ENCODE data around the gene TAS1R1.

TAS1R1 gene

DNA sequence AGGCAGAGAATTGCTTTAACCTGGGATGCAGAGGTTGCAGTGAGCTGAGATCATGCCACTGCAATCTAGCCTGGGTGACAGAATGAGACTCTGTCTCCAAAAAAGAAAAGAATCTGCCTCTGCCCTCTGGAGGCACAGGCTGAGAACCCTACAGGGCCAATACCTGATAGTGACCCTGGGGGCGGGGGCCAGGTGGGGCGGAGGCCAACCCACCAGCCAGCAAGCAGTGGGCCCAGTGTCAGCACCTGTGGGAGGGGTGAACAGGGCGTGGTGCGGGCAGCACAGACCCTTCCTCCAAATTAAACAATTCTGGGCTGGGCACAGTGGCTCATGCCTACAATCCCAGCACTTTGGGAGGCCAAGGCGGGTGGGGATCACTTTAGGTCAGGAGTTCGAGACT is 44.6 kb upstream of the TAS1R1 start:
- Histone ChIP-seq H3K9me3 (ENCODE audit: control insufficient read depth, low read length) (no peaks in the 10 kb centered on the region), H3K27me3 (replicated peaks; ENCODE audit: control insufficient read depth, insufficient read depth, low read length, poor library complexity, severe bottlenecking) (no peaks in the 10 kb centered on the region), H3K27ac (ENCODE audit: insufficient read depth, low read length, poor library complexity, severe bottlenecking) (no peak overlapping the region), H3K36me3 (ENCODE audit: control insufficient read depth, insufficient read depth, low read length) (no peaks in the 10 kb centered on the region), H3K4me3 (ENCODE audit: insufficient read depth, low read depth, low read length, poor library complexity, severe bottlenecking) (no peak overlapping the region), H3K4me1 (ENCODE audit: control insufficient read depth, insufficient read depth, low read length, poor library complexity, severe bottlenecking) (no peaks in the 10 kb centered on the region)
- DNase-seq = no peak

DNA sequence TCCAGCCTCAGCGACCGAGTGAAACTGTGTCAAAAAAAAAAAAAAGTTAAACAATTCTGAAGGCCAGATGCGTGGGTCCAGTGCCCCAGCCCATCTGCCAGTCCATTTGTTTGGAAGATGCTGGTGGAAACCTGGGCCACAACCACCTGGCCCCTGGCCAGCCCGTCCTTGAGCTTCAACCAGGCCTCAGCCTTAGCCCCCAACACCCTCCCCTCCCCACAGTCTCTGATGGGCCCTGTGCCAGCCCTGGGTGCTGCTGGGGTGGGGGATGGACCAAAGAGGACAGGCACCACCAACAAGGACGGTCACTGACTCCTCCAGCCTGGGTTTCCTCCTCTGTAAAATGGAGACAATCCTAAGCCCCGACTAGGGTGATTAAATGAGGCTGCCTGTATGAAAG is 44.1 kb upstream of the TAS1R1 start:
- H3K36me3 ChIP-seq (ENCODE audit: control insufficient read depth, insufficient read depth, low read length) = no peaks in the 10 kb centered on the region
- no peak overlapping the region for H3K4me3 ChIP-seq (ENCODE audit: insufficient read depth, low read depth, low read length, poor library complexity, severe bottlenecking)
- no peaks in the 10 kb centered on the region for H3K9me3 ChIP-seq (ENCODE audit: control insufficient read depth, low read length)
- H3K27me3 ChIP-seq (replicated peaks; ENCODE audit: control insufficient read depth, insufficient read depth, low read length, poor library complexity, severe bottlenecking) = no peaks in the 10 kb centered on the region
- DNase-seq = no peak
- no peak overlapping the region for H3K27ac ChIP-seq (ENCODE audit: insufficient read depth, low read length, poor library complexity, severe bottlenecking)
- H3K4me1 ChIP-seq (ENCODE audit: control insufficient read depth, insufficient read depth, low read length, poor library complexity, severe bottlenecking) = no peaks in the 10 kb centered on the region

DNA sequence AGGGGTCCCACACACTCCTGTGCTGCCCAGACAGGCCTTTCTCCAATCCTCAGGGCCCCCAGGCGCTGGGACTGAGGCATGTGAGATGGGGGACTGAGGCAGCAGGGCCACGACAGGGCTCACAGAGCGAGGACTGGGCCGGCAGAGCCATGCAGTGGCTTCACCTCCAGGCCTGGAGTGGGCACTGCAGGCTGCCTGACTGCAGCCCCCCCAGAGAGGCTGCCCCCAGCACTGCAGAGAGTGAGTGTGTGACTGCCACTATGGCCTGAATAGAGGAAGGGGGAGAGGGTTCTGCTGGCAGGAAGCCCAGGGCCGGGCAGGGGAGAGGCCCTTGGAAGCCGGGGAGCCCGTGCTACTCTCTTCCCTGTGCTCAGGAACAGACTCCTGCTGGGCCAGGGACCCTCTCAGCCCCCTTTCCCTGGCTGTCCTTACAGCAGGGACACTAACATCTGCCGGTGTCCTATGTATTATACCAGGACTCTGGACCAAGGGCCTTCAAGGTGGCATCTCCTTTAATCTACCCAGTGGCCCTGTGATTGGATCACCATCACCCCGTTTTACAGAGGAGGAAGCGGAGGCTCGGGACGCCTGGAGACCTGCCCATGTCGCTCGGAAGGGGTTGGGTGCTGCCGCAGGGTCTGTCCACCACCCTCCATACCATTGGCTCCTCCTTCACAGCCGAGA is 43.4 kb upstream of the TAS1R1 start:
- H3K4me1 ChIP-seq (ENCODE audit: control insufficient read depth, insufficient read depth, low read length, poor library complexity, severe bottlenecking) = no peaks in the 10 kb centered on the region
- no peak for DNase-seq
- no peaks in the 10 kb centered on the region for H3K9me3 ChIP-seq (ENCODE audit: control insufficient read depth, low read length)
- H3K27ac ChIP-seq (ENCODE audit: insufficient read depth, low read length, poor library complexity, severe bottlenecking) = no peak overlapping the region
- no peaks in the 10 kb centered on the region for H3K27me3 ChIP-seq (replicated peaks; ENCODE audit: control insufficient read depth, insufficient read depth, low read length, poor library complexity, severe bottlenecking)
- H3K36me3 ChIP-seq (ENCODE audit: control insufficient read depth, insufficient read depth, low read length) = no peaks in the 10 kb centered on the region
- H3K4me3 ChIP-seq (ENCODE audit: insufficient read depth, low read depth, low read length, poor library complexity, severe bottlenecking) = no peak overlapping the region

GRCh38 chr1:6512245-6512907 is 42.7 kb upstream of the TAS1R1 start:
- Histone ChIP-seq H3K27ac (ENCODE audit: insufficient read depth, low read length, poor library complexity, severe bottlenecking) (no peak overlapping the region), H3K27me3 (replicated peaks; ENCODE audit: control insufficient read depth, insufficient read depth, low read length, poor library complexity, severe bottlenecking) (no peaks in the 10 kb centered on the region)

GRCh38 chr1:6512908-6513280 is 42.2 kb upstream of the TAS1R1 start:
- H3K27me3 ChIP-seq (replicated peaks; ENCODE audit: control insufficient read depth, insufficient read depth, low read length, poor library complexity, severe bottlenecking) = no peaks in the 10 kb centered on the region
- no peaks in the 10 kb centered on the region for H3K9me3 ChIP-seq (ENCODE audit: control insufficient read depth, low read length)
- DNase-seq = no peak
- H3K4me3 ChIP-seq (ENCODE audit: insufficient read depth, low read depth, low read length, poor library complexity, severe bottlenecking) = no peak overlapping the region
- H3K27ac ChIP-seq (ENCODE audit: insufficient read depth, low read length, poor library complexity, severe bottlenecking) = no peak overlapping the region
- no peaks in the 10 kb centered on the region for H3K36me3 ChIP-seq (ENCODE audit: control insufficient read depth, insufficient read depth, low read length)
- H3K4me1 ChIP-seq (ENCODE audit: control insufficient read depth, insufficient read depth, low read length, poor library complexity, severe bottlenecking) = no peaks in the 10 kb centered on the region

More at GRCh38 chr1:6512245-6512907, 42.7 kb upstream of the TAS1R1 start:
- Histone ChIP-seq H3K9me3 (ENCODE audit: control insufficient read depth, low read length) (no peaks in the 10 kb centered on the region), H3K4me1 (ENCODE audit: control insufficient read depth, insufficient read depth, low read length, poor library complexity, severe bottlenecking) (no peaks in the 10 kb centered on the region), H3K36me3 (ENCODE audit: control insufficient read depth, insufficient read depth, low read length) (no peaks in the 10 kb centered on the region), H3K4me3 (ENCODE audit: insufficient read depth, low read depth, low read length, poor library complexity, severe bottlenecking) (no peak overlapping the region)
- DNase-seq = no peak

GRCh38 chr1:6513320-6513801 is 41.7 kb upstream of the TAS1R1 start:
- Histone ChIP-seq H3K4me3 (ENCODE audit: insufficient read depth, low read depth, low read length, poor library complexity, severe bottlenecking) (no peak overlapping the region), H3K4me1 (ENCODE audit: control insufficient read depth, insufficient read depth, low read length, poor library complexity, severe bottlenecking) (no peaks in the 10 kb centered on the region), H3K27me3 (replicated peaks; ENCODE audit: control insufficient read depth, insufficient read depth, low read length, poor library complexity, severe bottlenecking) (no peaks in the 10 kb centered on the region), H3K27ac (ENCODE audit: insufficient read depth, low read length, poor library complexity, severe bottlenecking) (no peak overlapping the region), H3K36me3 (ENCODE audit: control insufficient read depth, insufficient read depth, low read length) (no peaks in the 10 kb centered on the region), H3K9me3 (ENCODE audit: control insufficient read depth, low read length) (no peaks in the 10 kb centered on the region)
- DNase-seq = no peak

GRCh38 chr1:6515771-6516170 is 39.3 kb upstream of the TAS1R1 start:
- Histone ChIP-seq H3K27ac (ENCODE audit: insufficient read depth, low read length, poor library complexity, severe bottlenecking) (no peak overlapping the region), H3K36me3 (ENCODE audit: control insufficient read depth, insufficient read depth, low read length) (no peaks in the 10 kb centered on the region), H3K9me3 (ENCODE audit: control insufficient read depth, low read length) (no peaks in the 10 kb centered on the region), H3K27me3 (replicated peaks; ENCODE audit: control insufficient read depth, insufficient read depth, low read length, poor library complexity, severe bottlenecking) (no peaks in the 10 kb centered on the region), H3K4me1 (ENCODE audit: control insufficient read depth, insufficient read depth, low read length, poor library complexity, severe bottlenecking) (no peaks in the 10 kb centered on the region), H3K4me3 (ENCODE audit: insufficient read depth, low read depth, low read length, poor library complexity, severe bottlenecking) (no peak overlapping the region)
- DNase-seq = no peak

- Histone ChIP-seq H3K27me3 (replicated peaks; ENCODE audit: control insufficient read depth, insufficient read depth, low read length, poor library complexity, severe bottlenecking) (no peaks in the 10 kb centered on the region), H3K36me3 (ENCODE audit: control insufficient read depth, insufficient read depth, low read length) (no peaks in the 10 kb centered on the region), H3K4me3 (ENCODE audit: insufficient read depth, low read depth, low read length, poor library complexity, severe bottlenecking) (no peak overlapping the region), H3K4me1 (ENCODE audit: control insufficient read depth, insufficient read depth, low read length, poor library complexity, severe bottlenecking) (no peaks in the 10 kb centered on the region), H3K9me3 (ENCODE audit: control insufficient read depth, low read length) (no peaks in the 10 kb centered on the region), H3K27ac (ENCODE audit: insufficient read depth, low read length, poor library complexity, severe bottlenecking) (no peak overlapping the region)
- DNase-seq = no peak
These were observed 37.7 kb upstream of the TAS1R1 start for GRCh38 chr1:6517435-6517851.

GRCh38 chr1:6519491-6519934 is 35.6 kb upstream of the TAS1R1 start:
- H3K27me3 ChIP-seq (replicated peaks; ENCODE audit: control insufficient read depth, insufficient read depth, low read length, poor library complexity, severe bottlenecking) = no peaks in the 10 kb centered on the region
- H3K36me3 ChIP-seq (ENCODE audit: control insufficient read depth, insufficient read depth, low read length) = peaks cover 7% of the 10 kb centered on the region
- no peak overlapping the region for H3K27ac ChIP-seq (ENCODE audit: insufficient read depth, low read length, poor library complexity, severe bottlenecking)
- no peak overlapping the region for H3K4me3 ChIP-seq (ENCODE audit: insufficient read depth, low read depth, low read length, poor library complexity, severe bottlenecking)
- H3K4me1 ChIP-seq (ENCODE audit: control insufficient read depth, insufficient read depth, low read length, poor library complexity, severe bottlenecking) = no peaks in the 10 kb centered on the region
- no peaks in the 10 kb centered on the region for H3K9me3 ChIP-seq (ENCODE audit: control insufficient read depth, low read length)
- no peak for DNase-seq

- peaks cover 8% of the 10 kb centered on the region for H3K36me3 ChIP-seq (ENCODE audit: control insufficient read depth, insufficient read depth, low read length)
- H3K27ac ChIP-seq (ENCODE audit: insufficient read depth, low read length, poor library complexity, severe bottlenecking) = no peak overlapping the region
- no peaks in the 10 kb centered on the region for H3K4me1 ChIP-seq (ENCODE audit: control insufficient read depth, insufficient read depth, low read length, poor library complexity, severe bottlenecking)
- H3K4me3 ChIP-seq (ENCODE audit: insufficient read depth, low read depth, low read length, poor library complexity, severe bottlenecking) = no peak overlapping the region
- H3K27me3 ChIP-seq (replicated peaks; ENCODE audit: control insufficient read depth, insufficient read depth, low read length, poor library complexity, severe bottlenecking) = no peaks in the 10 kb centered on the region
- DNase-seq = no peak
- no peaks in the 10 kb centered on the region for H3K9me3 ChIP-seq (ENCODE audit: control insufficient read depth, low read length)
These were observed 35.0 kb upstream of the TAS1R1 start for GRCh38 chr1:6519935-6520671.
